ENCODE measurements around the gene BIK. TPM values are rescaled to one million over a fixed set of nuclear protein-coding genes. Genes with fewer than 3 reads are reported as not detected.

BIK gene
- total RNA-seq, 1 donor from 2014 or later: 2.5 TPM

- Mint-ChIP-seq H3K36me3 (ENCODE audit: low read depth) (no peaks in the 10 kb centered on the region), H3K4me1 (ENCODE audit: low read depth) (peaks cover 3% of the 10 kb centered on the region), H3K27ac (no peak overlapping the region), H3K27me3 (ENCODE audit: low read depth) (peaks cover 28% of the 10 kb centered on the region), H3K4me3 (ENCODE audit: low read depth) (peak overlapping the region; percentile 71), H3K9me3 (no peaks in the 10 kb centered on the region)
- no peak for DNase-seq (ENCODE audit: low spot score)
- intact Hi-C loops (cut with micrococcal nuclease): no loop called here
These were observed 568 bp upstream of the BIK start for GRCh38 chr22:43109921-43110443.

GRCh38 chr22:43110927-43111623 lies 525 bp downstream of the BIK start:
- peaks cover 28% of the 10 kb centered on the region for H3K27me3 Mint-ChIP-seq (ENCODE audit: low read depth)

GRCh38 chr22:43113526-43114251 lies 3.1 kb downstream of the BIK start:
- no peak for DNase-seq (ENCODE audit: low spot score)
- Mint-ChIP-seq H3K36me3 (ENCODE audit: low read depth) (no peaks in the 10 kb centered on the region), H3K9me3 (no peaks in the 10 kb centered on the region), H3K27me3 (ENCODE audit: low read depth) (peaks cover 28% of the 10 kb centered on the region), H3K4me1 (ENCODE audit: low read depth) (peaks cover 3% of the 10 kb centered on the region), H3K4me3 (ENCODE audit: low read depth) (no peak overlapping the region), H3K27ac (no peak overlapping the region)
- intact Hi-C loops (cut with micrococcal nuclease): no loop called here

More at GRCh38 chr22:43110927-43111623, 525 bp downstream of the BIK start:
- intact Hi-C loops (cut with micrococcal nuclease): no loop called here
- Mint-ChIP-seq H3K9me3 (no peaks in the 10 kb centered on the region), H3K4me3 (ENCODE audit: low read depth) (peak overlapping the region; percentile 56), H3K4me1 (ENCODE audit: low read depth) (peaks cover 3% of the 10 kb centered on the region), H3K27ac (no peak overlapping the region), H3K36me3 (ENCODE audit: low read depth) (no peaks in the 10 kb centered on the region)
- DNase-seq (ENCODE audit: low spot score): peak; percentile 20

GRCh38 chr22:43114958-43115357 lies 4.4 kb downstream of the BIK start:
- Mint-ChIP-seq H3K36me3 (ENCODE audit: low read depth) (no peaks in the 10 kb centered on the region), H3K27me3 (ENCODE audit: low read depth) (peaks cover 19% of the 10 kb centered on the region), H3K9me3 (no peaks in the 10 kb centered on the region), H3K27ac (no peak overlapping the region), H3K4me1 (ENCODE audit: low read depth) (peaks cover 4% of the 10 kb centered on the region), H3K4me3 (ENCODE audit: low read depth) (no peak overlapping the region)
- intact Hi-C loops (cut with micrococcal nuclease): no loop called here
- no peak for DNase-seq (ENCODE audit: low spot score)

- Mint-ChIP-seq H3K36me3 (ENCODE audit: low read depth) (no peaks in the 10 kb centered on the region), H3K27me3 (ENCODE audit: low read depth) (peaks cover 10% of the 10 kb centered on the region), H3K27ac (no peak overlapping the region), H3K4me3 (ENCODE audit: low read depth) (no peak overlapping the region), H3K4me1 (ENCODE audit: low read depth) (peaks cover 1% of the 10 kb centered on the region), H3K9me3 (no peaks in the 10 kb centered on the region)
- intact Hi-C loops (cut with micrococcal nuclease): no loop called here
- no peak for DNase-seq (ENCODE audit: low spot score)
These were observed 6.4 kb downstream of the BIK start for GRCh38 chr22:43116932-43117331.

- Mint-ChIP-seq H3K27me3 (ENCODE audit: low read depth) (peaks cover 5% of the 10 kb centered on the region), H3K36me3 (ENCODE audit: low read depth) (no peaks in the 10 kb centered on the region), H3K9me3 (no peaks in the 10 kb centered on the region), H3K4me3 (ENCODE audit: low read depth) (no peak overlapping the region), H3K27ac (no peak overlapping the region), H3K4me1 (ENCODE audit: low read depth) (peaks cover 1% of the 10 kb centered on the region)
- no peak for DNase-seq (ENCODE audit: low spot score)
- intact Hi-C loops (cut with micrococcal nuclease): no loop called here
These were observed 7.7 kb downstream of the BIK start for GRCh38 chr22:43118024-43118849.

GRCh38 chr22:43118953-43119458 lies 8.5 kb downstream of the BIK start:
- H3K27me3 Mint-ChIP-seq (ENCODE audit: low read depth): no peaks in the 10 kb centered on the region
- peaks cover 1% of the 10 kb centered on the region for H3K4me1 Mint-ChIP-seq (ENCODE audit: low read depth)
- intact Hi-C loops (cut with micrococcal nuclease): no loop called here
- DNase-seq (ENCODE audit: low spot score): no peak
- H3K4me3 Mint-ChIP-seq (ENCODE audit: low read depth): no peak overlapping the region
- no peaks in the 10 kb centered on the region for H3K9me3 Mint-ChIP-seq
- H3K27ac Mint-ChIP-seq: no peak overlapping the region
- no peaks in the 10 kb centered on the region for H3K36me3 Mint-ChIP-seq (ENCODE audit: low read depth)

GRCh38 chr22:43126501-43127165 lies 16.1 kb downstream of the BIK start:
- intact Hi-C loops (cut with micrococcal nuclease): no loop called here
- H3K27ac Mint-ChIP-seq: no peak overlapping the region
- H3K4me1 Mint-ChIP-seq (ENCODE audit: low read depth): no peaks in the 10 kb centered on the region
- no peak for DNase-seq (ENCODE audit: low spot score)
- H3K27me3 Mint-ChIP-seq (ENCODE audit: low read depth): no peaks in the 10 kb centered on the region
- no peaks in the 10 kb centered on the region for H3K9me3 Mint-ChIP-seq
- H3K4me3 Mint-ChIP-seq (ENCODE audit: low read depth): no peak overlapping the region
- H3K36me3 Mint-ChIP-seq (ENCODE audit: low read depth): no peaks in the 10 kb centered on the region

- peaks cover 5% of the 10 kb centered on the region for H3K36me3 Mint-ChIP-seq (ENCODE audit: low read depth)
- DNase-seq (ENCODE audit: low spot score): no peak
- no peak overlapping the region for H3K27ac Mint-ChIP-seq
- H3K4me1 Mint-ChIP-seq (ENCODE audit: low read depth): no peaks in the 10 kb centered on the region
- H3K4me3 Mint-ChIP-seq (ENCODE audit: low read depth): no peak overlapping the region
- H3K27me3 Mint-ChIP-seq (ENCODE audit: low read depth): no peaks in the 10 kb centered on the region
- intact Hi-C loops (cut with micrococcal nuclease): no loop called here
- H3K9me3 Mint-ChIP-seq: no peaks in the 10 kb centered on the region
These were observed 16.8 kb downstream of the BIK start for GRCh38 chr22:43127166-43127908.

GRCh38 chr22:43128116-43128515 lies 17.6 kb downstream of the BIK start:
- Mint-ChIP-seq H3K9me3 (no peaks in the 10 kb centered on the region), H3K27ac (no peak overlapping the region), H3K4me3 (ENCODE audit: low read depth) (no peak overlapping the region), H3K36me3 (ENCODE audit: low read depth) (peaks cover 5% of the 10 kb centered on the region), H3K27me3 (ENCODE audit: low read depth) (no peaks in the 10 kb centered on the region), H3K4me1 (ENCODE audit: low read depth) (no peaks in the 10 kb centered on the region)
- DNase-seq (ENCODE audit: low spot score): no peak
- intact Hi-C loops (cut with micrococcal nuclease): no loop called here

- intact Hi-C loops (cut with micrococcal nuclease): no loop called here
- H3K9me3 Mint-ChIP-seq: no peaks in the 10 kb centered on the region
- H3K4me3 Mint-ChIP-seq (ENCODE audit: low read depth): no peak overlapping the region
- no peaks in the 10 kb centered on the region for H3K27me3 Mint-ChIP-seq (ENCODE audit: low read depth)
- no peak for DNase-seq (ENCODE audit: low spot score)
- H3K27ac Mint-ChIP-seq: no peak overlapping the region
- no peaks in the 10 kb centered on the region for H3K4me1 Mint-ChIP-seq (ENCODE audit: low read depth)
- H3K36me3 Mint-ChIP-seq (ENCODE audit: low read depth): peaks cover 13% of the 10 kb centered on the region
These were observed 18.4 kb downstream of the BIK start for GRCh38 chr22:43128928-43129424.

All from activated T-helper 2 cell treated with anti-CD3 and anti-CD28 coated beads, Interferon-gamma antibody, Interleukin-2, Interleukin-4, amounts not matched to agents 10 μg/mL and 5 μg/mL and 100 μg/mL, durations not matched to agents 14 hours and 24 hours and 36 hours (primary cell).